OCI-LY3 (cell line): Measurements from ENCODE around the gene KCNIP4.

ENCODE experiments used
- H2AFZ ChIP-seq: fragments of 200-600, 300-600 bp; shearing (Covaris generic); 2 replicates; pipeline ENCODE4 v1.6.0; 2014; ENCODE audit warnings: antibody characterized with exemption, low read depth, low read length
- H3K27ac ChIP-seq: fragments of 200-600, 300-600 bp; sonication (generic); 2 replicates; pipeline ENCODE4 v1.5.1; 2014; ENCODE audit warnings: mild to moderate bottlenecking, low read length, moderate library complexity, mixed read lengths
- H3K27me3 ChIP-seq: fragments of 200-600, 300-600 bp; sonication (generic); 2 replicates; pipeline ENCODE4 v1.6.1; 2014; ENCODE audit warnings: low read depth, low read length, mixed read lengths
- H3K36me3 ChIP-seq: fragments of 200-600, 300-600 bp; sonication (generic); replicated peaks from 2 replicates; pipeline ENCODE3; 2014; ENCODE audit warnings: low read depth, low read length, mixed read lengths
- H3K4me1 ChIP-seq: fragments of 300-600, 200-600 bp; sonication (generic); 2 replicates; pipeline ENCODE4 v1.6.1; 2014; ENCODE audit warnings: low read length, mixed read lengths
- H3K4me2 ChIP-seq: fragments of 200-600, 300-600 bp; sonication (generic); 2 replicates; pipeline ENCODE4 v1.6.1; 2014; ENCODE audit warnings: low read length, mixed read lengths
- H3K4me3 ChIP-seq: fragments of 300-600, 200-600 bp; sonication (generic); 2 replicates; pipeline ENCODE4 v1.5.1; 2014; ENCODE audit warnings: antibody characterized with exemption, mild to moderate bottlenecking, low read length, moderate library complexity
- H3K79me2 ChIP-seq: fragments of 300-600, 200-600 bp; shearing (Covaris generic); 2 replicates; pipeline ENCODE4 v1.6.1; 2014; ENCODE audit warnings: mild to moderate bottlenecking, low read length, mixed read lengths
- H3K9ac ChIP-seq: fragments of 300-600, 200-600 bp; shearing (Covaris generic); 2 replicates; pipeline ENCODE4 v1.6.0; 2014; ENCODE audit warnings: mild to moderate bottlenecking, low read length, moderate library complexity
- H3K9me3 ChIP-seq: fragments of 200-600, 300-600 bp; shearing (Covaris generic); 2 replicates; pipeline ENCODE4 v1.6.1; 2014; ENCODE audit warnings: low read length, mixed read lengths; ENCODE audit not compliant: insufficient read depth
- H4K20me1 ChIP-seq: fragments of 200-600, 300-600 bp; sonication (generic); 2 replicates; pipeline ENCODE4 v1.6.1; 2016; ENCODE audit warnings: low read length, mixed read lengths; ENCODE audit not compliant: insufficient read depth
- EZH2phosphoT487 ChIP-seq: fragments of 200-600 bp; shearing (Covaris generic); IDR thresholded peaks from 2 replicates; pipeline ENCODE4 v1.6.1; 2018; ENCODE audit warnings: antibody characterized with exemption, mixed run types, low read depth
- TF ChIP-seq, protein P1 (sequence below): fragments of 200-600, 300-600 bp; sonication (generic); IDR thresholded peaks from 2 replicates; pipeline ENCODE4 v1.5.1; 2014; ENCODE audit warnings: antibody characterized with exemption, low read length, low read depth

The KCNIP4 gene

DNA sequence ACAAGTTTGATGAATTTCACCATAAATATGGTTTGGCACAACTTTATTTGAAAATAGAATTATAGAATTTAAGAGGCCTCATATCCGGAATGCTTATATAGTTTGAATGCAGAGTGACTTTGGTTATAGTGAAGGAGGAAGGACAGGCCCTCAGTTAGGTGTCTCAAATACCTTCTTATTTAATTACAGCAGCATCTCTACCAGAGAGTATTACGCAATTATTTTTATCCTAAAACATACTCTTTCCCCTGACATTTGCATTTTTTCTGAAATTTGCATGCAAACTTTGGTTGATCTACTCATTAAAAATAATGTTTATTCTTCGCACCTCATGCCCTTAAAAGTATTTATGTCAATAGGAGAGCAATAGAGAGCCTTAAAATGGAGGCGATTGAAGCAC, 942.9 kb downstream of the KCNIP4 start:
- H3K27me3 ChIP-seq = no peaks in the 10 kb centered on the region
- TF ChIP-seq, protein P1, sequence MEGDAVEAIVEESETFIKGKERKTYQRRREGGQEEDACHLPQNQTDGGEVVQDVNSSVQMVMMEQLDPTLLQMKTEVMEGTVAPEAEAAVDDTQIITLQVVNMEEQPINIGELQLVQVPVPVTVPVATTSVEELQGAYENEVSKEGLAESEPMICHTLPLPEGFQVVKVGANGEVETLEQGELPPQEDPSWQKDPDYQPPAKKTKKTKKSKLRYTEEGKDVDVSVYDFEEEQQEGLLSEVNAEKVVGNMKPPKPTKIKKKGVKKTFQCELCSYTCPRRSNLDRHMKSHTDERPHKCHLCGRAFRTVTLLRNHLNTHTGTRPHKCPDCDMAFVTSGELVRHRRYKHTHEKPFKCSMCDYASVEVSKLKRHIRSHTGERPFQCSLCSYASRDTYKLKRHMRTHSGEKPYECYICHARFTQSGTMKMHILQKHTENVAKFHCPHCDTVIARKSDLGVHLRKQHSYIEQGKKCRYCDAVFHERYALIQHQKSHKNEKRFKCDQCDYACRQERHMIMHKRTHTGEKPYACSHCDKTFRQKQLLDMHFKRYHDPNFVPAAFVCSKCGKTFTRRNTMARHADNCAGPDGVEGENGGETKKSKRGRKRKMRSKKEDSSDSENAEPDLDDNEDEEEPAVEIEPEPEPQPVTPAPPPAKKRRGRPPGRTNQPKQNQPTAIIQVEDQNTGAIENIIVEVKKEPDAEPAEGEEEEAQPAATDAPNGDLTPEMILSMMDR = no peak
- no peak for TF ChIP-seq EZH2phosphoT487
- no peaks in the 10 kb centered on the region for H3K9me3 ChIP-seq
- H3K9ac ChIP-seq = no peak overlapping the region
- H2AFZ ChIP-seq = no peak overlapping the region
- no peak overlapping the region for H3K4me3 ChIP-seq
- H3K27ac ChIP-seq = no peak overlapping the region
- H3K4me2 ChIP-seq = no peak overlapping the region
- H3K36me3 ChIP-seq = no peaks in the 10 kb centered on the region
- H3K79me2 ChIP-seq = no peaks in the 10 kb centered on the region
- no peaks in the 10 kb centered on the region for H4K20me1 ChIP-seq
- no peaks in the 10 kb centered on the region for H3K4me1 ChIP-seq

- H3K4me2 ChIP-seq = no peak overlapping the region
- H3K4me3 ChIP-seq = no peak overlapping the region
- H3K4me1 ChIP-seq = no peaks in the 10 kb centered on the region
These were observed 945.6 kb downstream of the KCNIP4 start for GRCh38 chr4:21002976-21003375.

DNA sequence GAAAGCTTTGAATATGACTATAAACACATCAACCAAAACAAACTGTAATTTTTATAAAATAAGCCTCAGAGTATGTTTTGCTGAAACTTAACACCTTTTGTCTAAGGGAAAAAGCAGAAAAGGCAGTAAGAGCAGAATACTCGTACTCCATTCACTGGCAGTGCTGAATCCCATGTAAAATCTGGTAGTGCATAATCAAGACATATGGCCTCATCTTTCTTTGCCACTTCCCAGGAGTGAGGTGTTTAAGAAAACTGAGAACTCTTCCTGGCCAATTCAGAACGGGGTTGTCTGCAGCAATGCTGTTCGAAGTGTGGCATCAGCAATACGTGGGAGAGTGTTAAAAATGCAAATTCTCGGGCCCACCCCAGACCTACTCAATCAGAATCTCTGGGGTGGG, 946.3 kb downstream of the KCNIP4 start:
- no peak overlapping the region for H3K4me2 ChIP-seq
- H4K20me1 ChIP-seq = no peaks in the 10 kb centered on the region
- no peak for TF ChIP-seq EZH2phosphoT487
- TF ChIP-seq, protein P1 = no peak
- H3K36me3 ChIP-seq = no peaks in the 10 kb centered on the region
- no peak overlapping the region for H2AFZ ChIP-seq
- no peaks in the 10 kb centered on the region for H3K79me2 ChIP-seq
- H3K27me3 ChIP-seq = no peaks in the 10 kb centered on the region
- H3K4me3 ChIP-seq = no peak overlapping the region
- no peaks in the 10 kb centered on the region for H3K4me1 ChIP-seq
- H3K9me3 ChIP-seq = no peaks in the 10 kb centered on the region
- H3K27ac ChIP-seq = no peak overlapping the region
- no peak overlapping the region for H3K9ac ChIP-seq

More at GRCh38 chr4:21002976-21003375, 945.6 kb downstream of the KCNIP4 start:
- Histone ChIP-seq H4K20me1 (no peaks in the 10 kb centered on the region), H3K27ac (no peak overlapping the region), H3K9ac (no peak overlapping the region), H3K27me3 (no peaks in the 10 kb centered on the region), H3K79me2 (no peaks in the 10 kb centered on the region), H3K9me3 (no peaks in the 10 kb centered on the region), H3K36me3 (no peaks in the 10 kb centered on the region), H2AFZ (no peak overlapping the region)
- TF ChIP-seq, protein P1 = no peak
- TF ChIP-seq EZH2phosphoT487 = no peak

DNA sequence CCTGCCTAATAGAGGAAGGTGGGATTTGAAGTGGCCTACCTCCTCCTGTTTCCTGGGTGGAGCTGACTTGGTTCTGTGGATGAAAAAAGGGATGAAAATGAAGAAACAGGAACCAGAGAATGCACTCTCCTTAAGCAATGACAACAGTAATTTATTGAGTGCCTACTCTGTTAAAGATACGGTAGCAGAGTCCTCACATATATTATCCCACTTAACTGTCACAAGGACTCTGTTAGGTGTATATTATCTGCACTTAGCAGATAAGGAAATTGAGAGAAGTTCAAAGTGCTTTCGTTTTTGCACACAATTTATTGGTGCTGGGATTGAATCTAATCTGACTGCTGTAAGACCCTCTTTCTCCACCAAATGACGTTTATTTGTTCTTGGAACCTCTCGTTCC, 947.1 kb downstream of the KCNIP4 start:
- Histone ChIP-seq H3K27me3 (no peaks in the 10 kb centered on the region), H3K9me3 (no peaks in the 10 kb centered on the region), H3K79me2 (no peaks in the 10 kb centered on the region), H3K4me2 (no peak overlapping the region), H3K4me1 (no peaks in the 10 kb centered on the region), H4K20me1 (no peaks in the 10 kb centered on the region), H3K9ac (no peak overlapping the region), H3K36me3 (no peaks in the 10 kb centered on the region), H3K27ac (no peak overlapping the region), H3K4me3 (no peak overlapping the region), H2AFZ (no peak overlapping the region)
- TF ChIP-seq, protein P1 = no peak
- no peak for TF ChIP-seq EZH2phosphoT487
